Activated T-helper 9 cell treated with anti-CD3 and anti-CD28 coated beads, Interleukin-2, amount 50 U/mL, for 16 hours (primary cell): Measurements from ENCODE around the gene OPA3.

Experiments
- DNase-seq: peaks from one replicate; pipeline ENCODE4 v3.0.0-alpha.2; 2020; ENCODE audit warnings: low read depth

OPA3 gene

GRCh38 chr19:45567609-45568008 is 17.0 kb downstream of the OPA3 start:
- DNase-seq, result no peak

- DNase-seq, result no peak
These were observed 20.3 kb downstream of the OPA3 start for GRCh38 chr19:45564131-45564780.

- DNase-seq, result no peak
These were observed 23.9 kb downstream of the OPA3 start for GRCh38 chr19:45560686-45561085.

GRCh38 chr19:45560038-45560437 is 24.6 kb downstream of the OPA3 start:
- no peak for DNase-seq

- DNase-seq, result peak; percentile 38
These were observed 26.2 kb downstream of the OPA3 start for GRCh38 chr19:45558399-45558878.

- no peak for DNase-seq
These were observed 27.8 kb downstream of the OPA3 start for GRCh38 chr19:45556835-45557234.

- DNase-seq, result no peak
These were observed 30.1 kb downstream of the OPA3 start for GRCh38 chr19:45554481-45554880.

GRCh38 chr19:45553464-45553863 is 31.1 kb downstream of the OPA3 start:
- DNase-seq, result no peak

- DNase-seq, result no peak
These were observed 36.5 kb downstream of the OPA3 start for GRCh38 chr19:45547965-45548609.

GRCh38 chr19:45547211-45547770 is 37.3 kb downstream of the OPA3 start:
- no peak for DNase-seq

- DNase-seq, result no peak
These were observed 42.4 kb downstream of the OPA3 start for GRCh38 chr19:45542234-45542668.

- DNase-seq, result no peak
These were observed 45.1 kb downstream of the OPA3 start for GRCh38 chr19:45539459-45539858.

GRCh38 chr19:45531349-45531748 is 53.3 kb downstream of the OPA3 start:
- no peak for DNase-seq

- DNase-seq, result no peak
These were observed 55.2 kb downstream of the OPA3 start for GRCh38 chr19:45529420-45529785.

GRCh38 chr19:45528744-45529419 is 55.7 kb downstream of the OPA3 start:
- no peak for DNase-seq

GRCh38 chr19:45528149-45528743 is 56.4 kb downstream of the OPA3 start:
- no peak for DNase-seq

- no peak for DNase-seq
These were observed 56.9 kb downstream of the OPA3 start for GRCh38 chr19:45527731-45528130.

GRCh38 chr19:45526971-45527370 is 57.6 kb downstream of the OPA3 start:
- DNase-seq, result no peak

- DNase-seq, result no peak
These were observed 58.5 kb downstream of the OPA3 start for GRCh38 chr19:45526143-45526542.

GRCh38 chr19:45524575-45525129 is 60.0 kb downstream of the OPA3 start:
- no peak for DNase-seq

GRCh38 chr19:45523642-45524256 is 60.9 kb downstream of the OPA3 start:
- DNase-seq, result peak; percentile 45
